Calu3 (cell line): ENCODE measurements around the gene PPP1R3F. TPM values are rescaled to one million over a fixed set of nuclear protein-coding genes. Genes with fewer than 3 reads are reported as not detected.

Experiments
- BruUV-seq: library from RNA; stranded (reverse); fragments of 400-500 nt; replicated peaks from 2 replicates; lab custom pipeline; 2021; lab: Mats Ljungman, UMichigan
- CTCF ChIA-PET: fragments of 300-600 bp; sonication (Branson Sonifier 250); formaldehyde crosslinking; loops from one replicate; lab custom pipeline; 2022; ENCODE audit warnings: antibody characterized with exemption; lab: Charles Lee
- DNase-seq: peaks from one replicate; pipeline ENCODE4 v3.0.0; 2022
- H3K27ac Mint-ChIP-seq: one replicate; pipeline ENCODE4 v1.8.0; 2022; ENCODE audit warnings: mixed read lengths; ENCODE audit not compliant: unreplicated experiment
- H3K27me3 Mint-ChIP-seq: one replicate; pipeline ENCODE4 v1.8.0; 2022; ENCODE audit warnings: mixed read lengths; ENCODE audit not compliant: unreplicated experiment
- H3K36me3 Mint-ChIP-seq: one replicate; pipeline ENCODE4 v1.8.0; 2022; ENCODE audit warnings: mild to moderate bottlenecking, moderate library complexity, mixed read lengths; ENCODE audit not compliant: insufficient read depth, unreplicated experiment
- H3K4me1 Mint-ChIP-seq: one replicate; pipeline ENCODE4 v1.8.0; 2022; ENCODE audit warnings: mild to moderate bottlenecking, low read depth, mixed read lengths; ENCODE audit not compliant: unreplicated experiment
- H3K4me3 Mint-ChIP-seq: one replicate; pipeline ENCODE4 v1.8.0; 2022; ENCODE audit warnings: mild to moderate bottlenecking, low read depth, moderate library complexity, mixed read lengths; ENCODE audit not compliant: unreplicated experiment
- H3K9me3 Mint-ChIP-seq: one replicate; pipeline ENCODE4 v1.8.0; 2022; ENCODE audit warnings: low read depth, mixed read lengths; ENCODE audit not compliant: unreplicated experiment
- intact Hi-C: fragments of 100-400 bp; cut with micrococcal nuclease; formaldehyde crosslinking; loops from one replicate; pipeline ENCODE4 v1.10.0; 2022; ENCODE audit not compliant: unreplicated experiment
- total RNA-seq: library from RNA; stranded (reverse); gene quantifications from 2 replicates; pipeline ENCODE4 v1.2.3, GENCODE V29; 2022
- TF ChIP-seq, protein P1 (sequence below): fragments of 200-600 bp; IDR thresholded peaks from one replicate; pipeline ENCODE4 v1.8.0; 2022; ENCODE audit warnings: antibody characterized with exemption; ENCODE audit not compliant: unreplicated experiment

Gene PPP1R3F
- total RNA-seq, 1 experiment from 2014 or later: 18.8 TPM

DNA sequence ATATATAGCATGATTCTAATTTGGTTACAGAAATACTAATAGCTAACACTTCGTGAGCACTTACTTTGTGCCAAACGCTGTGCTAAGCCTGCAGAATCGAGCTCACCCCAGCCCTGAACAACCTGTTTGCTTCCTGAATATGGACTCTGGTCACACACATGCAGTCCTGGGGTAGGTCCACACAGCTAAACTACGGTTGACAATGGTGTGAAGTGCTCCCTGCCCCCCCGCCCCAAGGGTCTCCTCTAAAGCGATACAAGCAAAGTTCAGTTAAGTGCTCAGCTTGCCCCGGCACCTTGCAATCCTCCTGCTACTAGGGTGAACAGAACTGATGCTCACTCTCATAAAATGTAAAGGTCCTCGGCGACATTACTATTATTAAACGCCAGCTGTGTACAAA is 6.0 kb upstream of the PPP1R3F start:
- intact Hi-C loops: no loop called here
- no TSS peak for BruUV-seq
- H3K9me3 Mint-ChIP-seq: no peaks in the 10 kb centered on the region
- peaks cover 54% of the 10 kb centered on the region for H3K27me3 Mint-ChIP-seq
- no peak for DNase-seq
- TF ChIP-seq, protein P1, sequence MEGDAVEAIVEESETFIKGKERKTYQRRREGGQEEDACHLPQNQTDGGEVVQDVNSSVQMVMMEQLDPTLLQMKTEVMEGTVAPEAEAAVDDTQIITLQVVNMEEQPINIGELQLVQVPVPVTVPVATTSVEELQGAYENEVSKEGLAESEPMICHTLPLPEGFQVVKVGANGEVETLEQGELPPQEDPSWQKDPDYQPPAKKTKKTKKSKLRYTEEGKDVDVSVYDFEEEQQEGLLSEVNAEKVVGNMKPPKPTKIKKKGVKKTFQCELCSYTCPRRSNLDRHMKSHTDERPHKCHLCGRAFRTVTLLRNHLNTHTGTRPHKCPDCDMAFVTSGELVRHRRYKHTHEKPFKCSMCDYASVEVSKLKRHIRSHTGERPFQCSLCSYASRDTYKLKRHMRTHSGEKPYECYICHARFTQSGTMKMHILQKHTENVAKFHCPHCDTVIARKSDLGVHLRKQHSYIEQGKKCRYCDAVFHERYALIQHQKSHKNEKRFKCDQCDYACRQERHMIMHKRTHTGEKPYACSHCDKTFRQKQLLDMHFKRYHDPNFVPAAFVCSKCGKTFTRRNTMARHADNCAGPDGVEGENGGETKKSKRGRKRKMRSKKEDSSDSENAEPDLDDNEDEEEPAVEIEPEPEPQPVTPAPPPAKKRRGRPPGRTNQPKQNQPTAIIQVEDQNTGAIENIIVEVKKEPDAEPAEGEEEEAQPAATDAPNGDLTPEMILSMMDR: no peak
- peaks cover 8% of the 10 kb centered on the region for H3K36me3 Mint-ChIP-seq
- CTCF ChIA-PET: interaction anchor here (0.8 kb wide), 1 partner anchor 10 kb away, joined by 3 read pairs; no protein-coding TSS in a partner anchor
- peaks cover 9% of the 10 kb centered on the region for H3K4me1 Mint-ChIP-seq
- H3K27ac Mint-ChIP-seq: no peak overlapping the region
- no peak overlapping the region for H3K4me3 Mint-ChIP-seq

DNA sequence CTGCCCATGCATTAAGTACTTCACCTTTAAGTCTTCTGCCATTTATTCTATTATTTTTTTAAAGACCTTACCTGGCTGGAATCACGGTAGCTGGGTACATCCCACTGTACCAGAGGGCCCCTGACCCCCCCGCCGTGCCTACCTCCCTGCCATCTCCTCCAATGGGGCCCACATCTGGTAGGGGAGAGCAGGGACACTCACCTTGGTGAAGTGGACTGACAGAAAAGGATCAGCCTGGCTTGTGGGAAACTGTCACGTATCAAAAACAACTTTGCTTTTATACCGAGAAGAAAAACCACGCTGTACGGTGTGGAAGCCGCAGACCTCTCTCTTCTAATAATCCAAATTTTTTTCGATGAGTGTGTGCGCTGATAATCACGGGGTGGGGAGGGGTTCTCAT is 5.1 kb upstream of the PPP1R3F start, which contains the start of gene FOXP3:
TSS of gene FOXP3 (minus strand) at position 251 of the 400 bp plus-strand sequence. CDS start 6,205 bp downstream, outside the sequence.
- CTCF ChIA-PET: no interaction called here
- no TSS peak for BruUV-seq
- H3K4me1 Mint-ChIP-seq: peaks cover 9% of the 10 kb centered on the region
- H3K27ac Mint-ChIP-seq: no peak within 1 kb of the TSS
- H3K9me3 Mint-ChIP-seq: no peaks in the 10 kb centered on the region
- H3K36me3 Mint-ChIP-seq: peaks cover 17% of the 10 kb centered on the region
- TF ChIP-seq, protein P1: no peak
- intact Hi-C loops: no loop called here
- no peak within 1 kb of the TSS for H3K4me3 Mint-ChIP-seq
- H3K27me3 Mint-ChIP-seq: peaks cover 45% of the 10 kb centered on the region
- no peak for DNase-seq

DNA sequence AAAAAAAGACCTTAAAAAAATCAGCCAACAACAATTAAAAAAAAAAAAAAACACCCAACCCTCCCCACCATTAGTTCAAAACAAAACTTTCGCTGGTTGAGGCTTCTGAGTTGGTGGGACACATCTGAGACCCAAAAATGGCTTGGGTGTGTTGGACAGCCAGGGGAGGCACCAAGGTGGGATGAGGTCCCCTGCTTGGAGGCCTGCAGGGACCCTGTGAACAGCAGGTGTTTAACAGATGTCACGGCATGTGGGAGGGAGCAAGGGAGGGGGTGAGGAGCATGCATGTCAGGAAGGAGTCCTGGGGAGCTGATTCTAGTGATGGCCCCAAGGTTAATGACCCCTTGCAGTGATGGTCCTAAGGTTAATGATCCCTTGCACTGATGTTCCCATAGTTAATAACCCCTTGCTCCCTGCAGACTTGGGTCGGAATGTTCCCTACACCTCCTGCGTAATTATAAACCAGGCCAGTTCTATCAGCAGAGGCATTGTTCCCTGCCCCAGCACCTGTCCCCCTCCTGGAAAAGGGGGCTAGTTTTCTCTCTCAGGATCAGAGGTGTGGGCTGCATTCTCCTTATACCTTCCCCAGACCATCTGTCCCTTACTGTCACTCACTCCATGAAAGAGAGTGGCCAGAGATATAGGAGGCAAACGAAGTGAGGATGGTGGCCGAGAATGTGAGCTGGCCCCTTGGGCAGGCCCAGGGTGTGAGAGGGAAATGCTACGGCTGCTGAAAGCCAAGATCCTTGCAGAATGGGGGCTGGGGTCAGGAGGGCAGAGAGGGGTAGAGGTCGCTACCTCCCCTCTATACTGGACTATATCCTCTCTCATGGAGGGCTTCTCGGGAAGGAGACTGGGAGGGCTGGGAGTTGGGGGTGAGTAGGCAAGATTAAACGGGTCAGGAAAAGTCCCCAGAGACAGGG is 2.8 kb upstream of the PPP1R3F start:
- Mint-ChIP-seq H3K4me3 (no peak overlapping the region), H3K4me1 (peaks cover 19% of the 10 kb centered on the region), H3K36me3 (peaks cover 31% of the 10 kb centered on the region), H3K27ac (no peak overlapping the region), H3K27me3 (peaks cover 28% of the 10 kb centered on the region), H3K9me3 (no peaks in the 10 kb centered on the region)
- CTCF ChIA-PET: no interaction called here
- intact Hi-C loops: no loop called here
- TF ChIP-seq, protein P1: no peak
- no peak for DNase-seq
- BruUV-seq: no TSS peak

DNA sequence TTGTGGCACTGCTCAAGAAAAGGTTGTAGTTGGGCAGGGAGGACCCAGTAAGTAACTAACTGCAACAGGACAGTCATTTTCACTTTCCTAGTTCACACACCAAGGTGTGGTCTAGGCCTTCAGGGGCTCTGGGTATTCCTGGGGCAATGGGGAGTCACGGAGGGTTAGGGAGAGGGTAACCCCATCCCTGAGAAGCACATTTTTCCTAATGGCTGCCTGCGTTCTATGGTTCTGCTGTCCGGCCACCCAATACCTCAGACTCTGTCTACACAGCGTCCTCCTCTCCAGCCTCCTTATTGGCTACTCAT is 937 bp upstream of the PPP1R3F start:
- no TSS peak for BruUV-seq
- intact Hi-C loops: no loop called here
- peak overlapping the region; percentile 71 for H3K4me3 Mint-ChIP-seq
- H3K4me1 Mint-ChIP-seq: peaks cover 19% of the 10 kb centered on the region
- DNase-seq: no peak
- no peaks in the 10 kb centered on the region for H3K9me3 Mint-ChIP-seq
- peaks cover 34% of the 10 kb centered on the region for H3K36me3 Mint-ChIP-seq
- peaks cover 10% of the 10 kb centered on the region for H3K27me3 Mint-ChIP-seq
- H3K27ac Mint-ChIP-seq: peak overlapping the region; percentile 100
- TF ChIP-seq, protein P1: no peak
- CTCF ChIA-PET: interaction anchor here (0.9 to 1.2 kb wide), 3 partner anchors 76 to 145 kb away, joined by 3 to 6 read pairs (median 4); partner anchors contain the start of gene GPKOW
